Lower lobe of right lung (tissue), 2 donors: ENCODE results near the gene CHDH. TPM values are rescaled to one million over a fixed set of nuclear protein-coding genes. Genes with fewer than 3 reads are reported as not detected.

Source experiments
- ATAC-seq, 2 donors: fragments of 200-7000 bp; cut with Tn5 transposase; one replicate each; pipeline ENCODE4 v1.9.1; 2020 to 2022; ENCODE audit warnings: mild to moderate bottlenecking in 2 of 2, moderate library complexity in 2 of 2
- DNase-seq: peaks from one replicate; pipeline ENCODE4 v3.0.0-alpha.2; 2020
- H3K27ac ChIP-seq: fragments of 200-600 bp; one replicate; pipeline ENCODE4 v1.8.0; 2022
- H3K27me3 ChIP-seq: fragments of 200-600 bp; one replicate; pipeline ENCODE4 v1.8.0; 2022; ENCODE audit warnings: low read depth
- H3K36me3 ChIP-seq: fragments of 200-600 bp; one replicate; pipeline ENCODE4 v1.8.0; 2022; ENCODE audit warnings: mild to moderate bottlenecking
- H3K4me1 ChIP-seq: fragments of 200-600 bp; one replicate; pipeline ENCODE4 v1.8.0; 2022
- H3K4me3 ChIP-seq: fragments of 200-600 bp; one replicate; pipeline ENCODE4 v1.8.0; 2022; ENCODE audit warnings: mild to moderate bottlenecking
- H3K9me3 ChIP-seq: fragments of 200-600 bp; one replicate; pipeline ENCODE4 v1.8.0; 2022
- intact Hi-C: fragments of 100-400 bp; cut with DNase I; formaldehyde crosslinking; loops from one replicate; pipeline ENCODE4 v1.11.0; 2022
- total RNA-seq: library from RNA; stranded (reverse); fragmentation: NEBNext Ultra II Directional; extraction: Animal tissue kit (Norgen Biotek cat#: 25700); gene quantifications from one replicate; pipeline ENCODE4 v1.2.1, GENCODE V29; 2021
- TF ChIP-seq, protein P1 (sequence below): fragments of 200-600 bp; IDR thresholded peaks from one replicate; pipeline ENCODE4 v1.8.0; 2022; ENCODE audit warnings: antibody characterized with exemption, mild to moderate bottlenecking
- donor health status: DM: no; HTN: yes; CAD: no; lungs with severe emphysema.

Gene CHDH
- total RNA-seq, 1 donor from 2014 or later: 17.3 TPM

GRCh38 chr3:53806182-53807116 lies 39.8 kb downstream of the CHDH start:
- DNase-seq: no peak
- Histone ChIP-seq H3K27me3 (no peaks in the 10 kb centered on the region), H3K27ac (no peak overlapping the region), H3K9me3 (no peaks in the 10 kb centered on the region), H3K36me3 (peaks cover 13% of the 10 kb centered on the region), H3K4me1 (no peaks in the 10 kb centered on the region), H3K4me3 (no peak overlapping the region)
- intact Hi-C loops: no loop called here
- ATAC-seq: no peak
- TF ChIP-seq, protein P1, sequence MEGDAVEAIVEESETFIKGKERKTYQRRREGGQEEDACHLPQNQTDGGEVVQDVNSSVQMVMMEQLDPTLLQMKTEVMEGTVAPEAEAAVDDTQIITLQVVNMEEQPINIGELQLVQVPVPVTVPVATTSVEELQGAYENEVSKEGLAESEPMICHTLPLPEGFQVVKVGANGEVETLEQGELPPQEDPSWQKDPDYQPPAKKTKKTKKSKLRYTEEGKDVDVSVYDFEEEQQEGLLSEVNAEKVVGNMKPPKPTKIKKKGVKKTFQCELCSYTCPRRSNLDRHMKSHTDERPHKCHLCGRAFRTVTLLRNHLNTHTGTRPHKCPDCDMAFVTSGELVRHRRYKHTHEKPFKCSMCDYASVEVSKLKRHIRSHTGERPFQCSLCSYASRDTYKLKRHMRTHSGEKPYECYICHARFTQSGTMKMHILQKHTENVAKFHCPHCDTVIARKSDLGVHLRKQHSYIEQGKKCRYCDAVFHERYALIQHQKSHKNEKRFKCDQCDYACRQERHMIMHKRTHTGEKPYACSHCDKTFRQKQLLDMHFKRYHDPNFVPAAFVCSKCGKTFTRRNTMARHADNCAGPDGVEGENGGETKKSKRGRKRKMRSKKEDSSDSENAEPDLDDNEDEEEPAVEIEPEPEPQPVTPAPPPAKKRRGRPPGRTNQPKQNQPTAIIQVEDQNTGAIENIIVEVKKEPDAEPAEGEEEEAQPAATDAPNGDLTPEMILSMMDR: no peak

GRCh38 chr3:53805463-53806159 lies 40.6 kb downstream of the CHDH start:
- TF ChIP-seq, protein P1: no peak
- H3K36me3 ChIP-seq: peaks cover 13% of the 10 kb centered on the region
- H3K27ac ChIP-seq: no peak overlapping the region
- H3K4me3 ChIP-seq: no peak overlapping the region
- DNase-seq (no peak), ATAC-seq (no peak)
- no peaks in the 10 kb centered on the region for H3K4me1 ChIP-seq
- intact Hi-C loops: no loop called here
- no peaks in the 10 kb centered on the region for H3K9me3 ChIP-seq
- H3K27me3 ChIP-seq: no peaks in the 10 kb centered on the region

- Histone ChIP-seq H3K36me3 (peaks cover 13% of the 10 kb centered on the region), H3K9me3 (no peaks in the 10 kb centered on the region), H3K27ac (no peak overlapping the region), H3K4me3 (no peak overlapping the region), H3K27me3 (no peaks in the 10 kb centered on the region), H3K4me1 (no peaks in the 10 kb centered on the region)
- no peak for DNase-seq
- TF ChIP-seq, protein P1: no peak
- intact Hi-C loops: no loop called here
- no peak for ATAC-seq
These were observed 41.3 kb downstream of the CHDH start for GRCh38 chr3:53804697-53805462.

DNA sequence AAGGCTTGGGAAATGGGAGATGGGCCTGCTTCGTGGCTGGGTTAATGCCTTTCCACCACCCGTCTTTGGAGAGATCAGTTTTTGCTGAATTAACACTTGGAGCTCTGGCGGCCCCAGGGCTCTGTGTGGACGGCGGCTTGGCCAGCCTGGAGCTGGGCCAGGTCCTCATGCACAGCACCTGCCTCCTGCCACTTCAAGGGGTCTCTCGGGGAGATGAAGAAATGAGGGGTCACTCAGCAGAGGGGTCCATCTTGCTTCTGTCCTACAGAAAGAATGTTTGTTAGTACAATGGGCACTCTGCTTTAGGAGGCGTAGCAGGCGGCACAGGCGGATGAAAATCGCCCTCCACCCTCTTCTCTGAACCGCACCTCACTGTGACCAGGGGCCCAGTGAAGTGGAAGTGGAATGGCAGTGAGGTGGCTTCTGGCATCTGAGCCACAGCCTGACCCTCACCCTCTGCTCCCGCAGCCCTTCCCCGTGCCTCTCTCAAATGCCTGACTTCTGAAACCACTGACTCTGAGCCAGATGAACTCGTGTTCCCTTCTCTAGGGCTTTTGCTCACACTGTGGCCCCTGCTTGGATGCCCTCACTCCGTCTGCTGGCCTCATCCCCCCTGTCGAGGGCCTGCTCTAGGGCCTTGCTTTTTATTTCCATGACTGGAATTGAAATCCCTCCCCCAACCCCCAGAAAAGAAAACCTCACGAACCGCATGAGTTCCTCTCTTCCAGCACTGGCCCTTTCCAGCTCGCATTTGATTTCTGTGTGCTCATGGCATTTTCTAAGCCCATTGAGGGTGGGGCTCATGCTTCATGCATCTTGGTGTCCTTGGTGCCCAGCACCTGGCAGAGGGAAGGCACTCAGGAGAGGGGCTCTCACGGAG lies 42.2 kb downstream of the CHDH start:
- no peaks in the 10 kb centered on the region for H3K9me3 ChIP-seq
- no peak overlapping the region for H3K4me3 ChIP-seq
- H3K27ac ChIP-seq: no peak overlapping the region
- H3K27me3 ChIP-seq: no peaks in the 10 kb centered on the region
- DNase-seq (no peak), ATAC-seq (no peak)
- peaks cover 5% of the 10 kb centered on the region for H3K36me3 ChIP-seq
- TF ChIP-seq, protein P1: no peak
- H3K4me1 ChIP-seq: no peaks in the 10 kb centered on the region
- intact Hi-C loops: no loop called here
